ENCODE data around the gene FPGS. TPM values are rescaled to one million over a fixed set of nuclear protein-coding genes. Genes with fewer than 3 reads are reported as not detected.

The FPGS gene
- total and polyA plus RNA-seq, 8 donors: 38.8 to 97.4 (median 51.8) TPM

- H3K27me3 ChIP-seq: no peaks in the 10 kb centered on the region
- no peaks in the 10 kb centered on the region for H3K9me3 ChIP-seq
- H3K36me3 ChIP-seq: peaks cover 0 to 34% of the 10 kb centered on the region in 2 donors
- ATAC-seq: no peak
- DNase-seq: no peak
- peak overlapping the region; percentile 43 to 74 for H3K4me3 ChIP-seq
- peaks cover 12 to 81% of the 10 kb centered on the region in 2 donors for H3K4me1 ChIP-seq
- intact Hi-C loops (cut with DNase I): no loop called here
- TF ChIP-seq CTCF (IDR thresholded peaks at IDR 0.05): no peak
- peak overlapping the region; percentile 70 to 73 for H3K27ac ChIP-seq
Observed at GRCh38 chr9:127770583-127770904, 32.1 kb upstream of the FPGS start.

GRCh38 chr9:127770905-127771569 is 31.6 kb upstream of the FPGS start:
- Histone ChIP-seq H3K4me3 (peak overlapping the region; percentile 43 to 74), H3K4me1 (peaks cover 12 to 81% of the 10 kb centered on the region in 2 donors), H3K27me3 (no peaks in the 10 kb centered on the region), H3K27ac (peak overlapping the region; percentile 70 to 73), H3K9me3 (no peaks in the 10 kb centered on the region), H3K36me3 (peaks cover 0 to 32% of the 10 kb centered on the region in 2 donors)
- peak; percentile 96 to 100 (median 99) for DNase-seq
- ATAC-seq: peak; percentile 98
- intact Hi-C loops (cut with DNase I): no loop called here
- no peak for TF ChIP-seq CTCF (IDR thresholded peaks at IDR 0.05)

- peak overlapping the region in 1 of 2 donors; percentile 70 for H3K27ac ChIP-seq
- TF ChIP-seq CTCF (IDR thresholded peaks at IDR 0.05): no peak
- H3K27me3 ChIP-seq: no peaks in the 10 kb centered on the region
- no peak for ATAC-seq
- no peaks in the 10 kb centered on the region for H3K9me3 ChIP-seq
- peaks cover 12 to 79% of the 10 kb centered on the region in 2 donors for H3K4me1 ChIP-seq
- H3K4me3 ChIP-seq: peak overlapping the region in 1 of 2 donors; percentile 74
- DNase-seq: no peak
- H3K36me3 ChIP-seq: peaks cover 0 to 25% of the 10 kb centered on the region in 2 donors
- intact Hi-C loops (cut with DNase I): no loop called here
Observed at GRCh38 chr9:127771570-127772189, 31.0 kb upstream of the FPGS start.

- no peak overlapping the region for H3K27ac ChIP-seq
- H3K4me1 ChIP-seq: peaks cover 10 to 76% of the 10 kb centered on the region in 2 donors
- H3K9me3 ChIP-seq: no peaks in the 10 kb centered on the region
- no peak for TF ChIP-seq CTCF (IDR thresholded peaks at IDR 0.05)
- intact Hi-C loops (cut with DNase I): no loop called here
- peaks cover 0 to 21% of the 10 kb centered on the region in 2 donors for H3K36me3 ChIP-seq
- ATAC-seq: no peak
- no peak for DNase-seq
- no peaks in the 10 kb centered on the region for H3K27me3 ChIP-seq
- H3K4me3 ChIP-seq: no peak overlapping the region
Observed at GRCh38 chr9:127772603-127773002, 30.1 kb upstream of the FPGS start.

GRCh38 chr9:127773272-127773671 is 29.4 kb upstream of the FPGS start:
- H3K9me3 ChIP-seq: no peaks in the 10 kb centered on the region
- peaks cover 0 to 21% of the 10 kb centered on the region in 2 donors for H3K36me3 ChIP-seq
- H3K27ac ChIP-seq: no peak overlapping the region
- peaks cover 7 to 73% of the 10 kb centered on the region in 2 donors for H3K4me1 ChIP-seq
- ATAC-seq (no peak), DNase-seq (no peak)
- intact Hi-C loops (cut with DNase I): no loop called here
- no peak for TF ChIP-seq CTCF (IDR thresholded peaks at IDR 0.05)
- no peaks in the 10 kb centered on the region for H3K27me3 ChIP-seq
- H3K4me3 ChIP-seq: no peak overlapping the region

All from left lung (tissue), 10 donors.